ENCODE measurements around the gene NKD1. TPM values are rescaled to one million over a fixed set of nuclear protein-coding genes. Genes with fewer than 3 reads are reported as not detected.
A peak's percentile ranks its signal among the peaks of the same experiment; 100 is the strongest.

The NKD1 gene
- total RNA-seq, 1 donor from 2014 or later = 31.3 TPM

DNA sequence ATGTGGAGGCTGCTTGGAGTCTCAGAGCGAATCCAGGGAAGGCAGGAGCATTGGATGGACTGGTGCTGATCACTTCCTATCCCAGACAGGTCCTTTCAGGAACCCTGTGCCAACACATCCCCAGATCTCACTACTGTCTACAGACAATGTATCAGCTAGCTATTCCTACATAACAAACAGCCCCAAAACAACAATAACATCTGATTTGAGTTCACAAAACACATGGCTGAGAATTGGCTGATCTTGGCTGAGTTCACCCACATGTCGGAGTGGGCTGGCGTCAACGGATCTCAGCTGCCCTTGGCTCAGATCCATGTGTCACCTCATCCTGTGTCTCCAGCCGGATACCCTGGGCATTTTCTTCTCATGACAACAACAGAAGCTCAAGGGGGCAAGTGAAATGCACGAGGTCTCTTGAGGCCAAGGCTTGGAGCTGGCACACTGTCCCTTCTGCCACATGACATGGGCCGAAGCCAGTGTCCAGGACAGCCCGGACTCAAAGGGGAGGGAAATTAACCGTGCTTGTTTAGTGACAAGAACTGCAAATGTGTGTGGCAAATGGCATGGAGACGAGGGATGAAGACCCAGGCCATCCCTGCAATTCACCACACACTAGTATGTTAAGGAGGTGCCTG lies 114.2 kb downstream of the NKD1 start:
- H3K4me3 Mint-ChIP-seq (ENCODE audit: unreplicated experiment) = no peak overlapping the region
- peaks cover 7% of the 10 kb centered on the region for H3K9me3 Mint-ChIP-seq (ENCODE audit: unreplicated experiment)
- no peaks in the 10 kb centered on the region for H3K4me1 Mint-ChIP-seq (ENCODE audit: low read depth, unreplicated experiment)
- TF ChIP-seq, protein P1, sequence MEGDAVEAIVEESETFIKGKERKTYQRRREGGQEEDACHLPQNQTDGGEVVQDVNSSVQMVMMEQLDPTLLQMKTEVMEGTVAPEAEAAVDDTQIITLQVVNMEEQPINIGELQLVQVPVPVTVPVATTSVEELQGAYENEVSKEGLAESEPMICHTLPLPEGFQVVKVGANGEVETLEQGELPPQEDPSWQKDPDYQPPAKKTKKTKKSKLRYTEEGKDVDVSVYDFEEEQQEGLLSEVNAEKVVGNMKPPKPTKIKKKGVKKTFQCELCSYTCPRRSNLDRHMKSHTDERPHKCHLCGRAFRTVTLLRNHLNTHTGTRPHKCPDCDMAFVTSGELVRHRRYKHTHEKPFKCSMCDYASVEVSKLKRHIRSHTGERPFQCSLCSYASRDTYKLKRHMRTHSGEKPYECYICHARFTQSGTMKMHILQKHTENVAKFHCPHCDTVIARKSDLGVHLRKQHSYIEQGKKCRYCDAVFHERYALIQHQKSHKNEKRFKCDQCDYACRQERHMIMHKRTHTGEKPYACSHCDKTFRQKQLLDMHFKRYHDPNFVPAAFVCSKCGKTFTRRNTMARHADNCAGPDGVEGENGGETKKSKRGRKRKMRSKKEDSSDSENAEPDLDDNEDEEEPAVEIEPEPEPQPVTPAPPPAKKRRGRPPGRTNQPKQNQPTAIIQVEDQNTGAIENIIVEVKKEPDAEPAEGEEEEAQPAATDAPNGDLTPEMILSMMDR (IDR thresholded peaks at IDR 0.05; ENCODE audit: partially characterized antibody, unreplicated experiment) = no peak
- no peak for DNase-seq
- peaks cover 6% of the 10 kb centered on the region for H3K27me3 Mint-ChIP-seq (ENCODE audit: unreplicated experiment)
- H3K27ac Mint-ChIP-seq (ENCODE audit: unreplicated experiment) = no peak overlapping the region
- peaks cover 6% of the 10 kb centered on the region for H3K36me3 Mint-ChIP-seq (ENCODE audit: unreplicated experiment)

DNA sequence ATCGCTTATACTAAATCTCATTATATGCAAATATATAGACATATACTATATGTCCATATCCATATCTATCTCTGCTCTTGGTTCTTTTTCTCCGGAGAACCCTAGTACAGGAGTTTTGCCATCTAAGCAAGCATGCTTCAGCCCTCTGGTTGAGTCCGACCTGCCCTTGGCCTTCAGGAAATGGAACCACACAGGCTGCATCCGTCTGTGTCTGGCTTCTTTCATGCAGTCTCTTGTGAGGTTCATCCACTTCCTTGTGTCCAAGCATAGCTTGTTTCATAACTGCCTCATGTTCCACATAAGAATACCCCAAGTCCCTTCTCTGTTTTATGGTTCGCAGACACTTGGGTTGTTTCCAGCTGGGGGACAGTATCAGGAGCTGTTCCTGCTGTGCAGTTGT lies 116.1 kb downstream of the NKD1 start:
- H3K27ac Mint-ChIP-seq (ENCODE audit: unreplicated experiment) = no peak overlapping the region
- H3K27me3 Mint-ChIP-seq (ENCODE audit: unreplicated experiment) = peaks cover 12% of the 10 kb centered on the region
- peaks cover 6% of the 10 kb centered on the region for H3K36me3 Mint-ChIP-seq (ENCODE audit: unreplicated experiment)
- H3K9me3 Mint-ChIP-seq (ENCODE audit: unreplicated experiment) = peaks cover 10% of the 10 kb centered on the region
- H3K4me3 Mint-ChIP-seq (ENCODE audit: unreplicated experiment) = no peak overlapping the region
- H3K4me1 Mint-ChIP-seq (ENCODE audit: low read depth, unreplicated experiment) = peaks cover 6% of the 10 kb centered on the region
- DNase-seq = no peak
- TF ChIP-seq, protein P1 (IDR thresholded peaks at IDR 0.05; ENCODE audit: partially characterized antibody, unreplicated experiment) = no peak

DNA sequence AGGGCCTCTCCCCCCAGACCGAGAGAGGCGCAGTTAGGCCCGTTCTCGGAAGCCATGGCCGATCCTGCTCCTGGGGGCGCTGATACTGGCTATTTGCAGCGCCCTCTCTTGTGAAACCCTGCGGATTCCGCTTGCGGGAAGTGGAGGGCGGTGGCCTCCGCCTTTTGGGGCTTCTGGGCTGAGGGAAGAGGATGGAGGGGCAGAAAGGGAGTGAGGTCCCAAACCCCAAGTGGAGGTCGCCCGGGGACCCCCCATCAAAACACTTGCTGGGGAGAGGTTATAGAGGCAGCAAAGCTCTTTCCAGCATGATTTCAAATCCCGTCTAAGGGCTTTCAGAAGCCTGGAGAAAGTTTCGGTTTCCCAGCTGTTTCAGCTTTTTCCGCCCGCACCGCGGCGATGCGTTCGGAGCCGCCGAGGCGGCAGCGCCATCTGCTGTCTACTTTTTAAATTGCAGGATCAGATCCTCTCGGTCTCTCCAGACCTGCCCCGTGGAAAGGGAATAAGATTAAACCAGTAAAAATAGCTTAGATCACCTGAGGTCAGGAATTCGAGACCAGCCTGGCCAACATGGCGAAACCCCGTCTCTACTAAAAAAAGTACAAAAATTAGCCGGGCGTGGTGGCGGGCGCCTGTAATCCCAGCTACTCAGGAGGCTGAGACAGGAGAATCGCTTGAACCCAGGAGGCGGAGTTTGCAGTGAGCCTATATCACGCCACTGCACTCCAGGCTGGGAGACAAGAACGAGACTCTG lies 117.1 kb downstream of the NKD1 start:
- DNase-seq = peak; percentile 88
- Mint-ChIP-seq H3K27ac (ENCODE audit: unreplicated experiment) (no peak overlapping the region), H3K4me1 (ENCODE audit: low read depth, unreplicated experiment) (peaks cover 6% of the 10 kb centered on the region), H3K4me3 (ENCODE audit: unreplicated experiment) (no peak overlapping the region), H3K36me3 (ENCODE audit: unreplicated experiment) (peaks cover 6% of the 10 kb centered on the region), H3K27me3 (ENCODE audit: unreplicated experiment) (peaks cover 12% of the 10 kb centered on the region), H3K9me3 (ENCODE audit: unreplicated experiment) (peaks cover 10% of the 10 kb centered on the region)
- TF ChIP-seq, protein P1 (IDR thresholded peaks at IDR 0.05; ENCODE audit: partially characterized antibody, unreplicated experiment) = peak; percentile 94

DNA sequence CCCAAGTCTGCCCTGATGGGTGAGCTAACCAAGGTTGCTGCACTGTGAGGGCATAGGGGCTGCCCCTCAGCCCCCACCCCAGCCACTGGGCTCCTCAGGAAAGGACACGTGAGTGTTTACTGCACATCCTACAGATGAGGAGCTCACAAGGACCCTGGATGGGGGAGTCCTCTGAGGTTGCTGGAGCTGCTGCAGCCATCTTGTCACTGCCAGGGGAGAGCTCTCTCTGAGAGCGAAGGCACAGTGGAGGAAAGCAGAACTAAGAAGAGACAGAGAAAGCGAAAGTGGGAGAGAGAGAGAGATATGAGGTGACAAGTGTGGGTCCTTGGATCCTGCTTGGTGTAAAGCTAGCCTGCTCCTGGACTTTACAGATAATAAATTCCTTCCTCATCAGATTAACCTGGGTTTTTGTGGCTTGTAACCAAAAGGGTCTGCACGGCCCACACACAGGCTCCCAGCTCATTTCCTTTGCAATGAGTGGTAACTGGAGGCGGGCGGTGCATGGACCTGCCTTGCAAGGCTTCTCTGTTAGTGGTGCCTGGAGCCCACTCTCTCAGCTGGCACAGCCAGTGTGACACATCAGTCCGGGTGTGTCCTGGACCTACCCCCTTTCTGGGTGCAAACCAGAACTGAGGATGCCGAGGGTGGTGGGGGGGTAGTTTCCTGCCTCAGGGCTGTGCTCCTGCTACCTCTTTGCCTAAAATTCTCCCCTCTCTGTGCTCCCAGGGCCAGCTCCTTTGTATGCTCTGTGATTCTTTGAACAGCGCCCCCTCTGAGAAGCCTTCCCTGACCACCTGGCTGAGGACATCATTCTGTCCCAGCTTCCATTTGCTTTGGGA lies 118.7 kb downstream of the NKD1 start:
- DNase-seq = no peak
- peaks cover 12% of the 10 kb centered on the region for H3K27me3 Mint-ChIP-seq (ENCODE audit: unreplicated experiment)
- H3K36me3 Mint-ChIP-seq (ENCODE audit: unreplicated experiment) = peaks cover 14% of the 10 kb centered on the region
- H3K27ac Mint-ChIP-seq (ENCODE audit: unreplicated experiment) = no peak overlapping the region
- H3K9me3 Mint-ChIP-seq (ENCODE audit: unreplicated experiment) = peaks cover 17% of the 10 kb centered on the region
- TF ChIP-seq, protein P1 (IDR thresholded peaks at IDR 0.05; ENCODE audit: partially characterized antibody, unreplicated experiment) = no peak
- H3K4me1 Mint-ChIP-seq (ENCODE audit: low read depth, unreplicated experiment) = peaks cover 6% of the 10 kb centered on the region
- no peak overlapping the region for H3K4me3 Mint-ChIP-seq (ENCODE audit: unreplicated experiment)
